PC-9 (cell line): ENCODE data around the gene LDAH. TPM values are rescaled to one million over a fixed set of nuclear protein-coding genes. Genes with fewer than 3 reads are reported as not detected.

Experiments used
- BruUV-seq: library from RNA; stranded (reverse); fragments of 400-500 nt; replicated peaks from 2 replicates; lab custom pipeline; 2021; lab: Mats Ljungman, UMichigan
- CTCF ChIA-PET: fragments of 300-600 bp; sonication (Branson Sonifier 250); formaldehyde crosslinking; loops from one replicate; lab custom pipeline; 2022; ENCODE audit warnings: antibody characterized with exemption; lab: Charles Lee
- POLR2A ChIA-PET: fragments of 300-600 bp; sonication (Branson Sonifier 250); formaldehyde crosslinking; loops from one replicate; lab custom pipeline; 2022; ENCODE audit warnings: antibody characterized with exemption; ENCODE audit not compliant: unreplicated experiment; lab: Charles Lee
- DNase-seq, 2 experiments: peaks; one replicate each; pipeline versions ENCODE4 v3.0.0 to v3.0.0-alpha.2; 2015 to 2022; ENCODE audit warnings: mixed read lengths in 1 of 2
- H2AFZ ChIP-seq: fragments of 200-600 bp; sonication (generic); 2 replicates; pipeline ENCODE4 v1.8.1; 2017; ENCODE audit warnings: antibody characterized with exemption
- H3F3A ChIP-seq: fragments of 200-600 bp; sonication (generic); 2 replicates; pipeline ENCODE4 v1.8.1; 2017; ENCODE audit warnings: antibody characterized with exemption, mild to moderate bottlenecking, low read depth; ENCODE audit not compliant: insufficient read depth
- H3K27ac ChIP-seq: fragments of 200-600 bp; sonication (generic); 2 replicates; pipeline ENCODE4 v1.6.1; 2016; ENCODE audit warnings: mixed run types
- H3K27me3 ChIP-seq: fragments of 200-600 bp; sonication (generic); 2 replicates; pipeline ENCODE4 v1.6.1; 2016; ENCODE audit warnings: low read depth, mixed run types; ENCODE audit not compliant: insufficient read depth
- H3K36me3 ChIP-seq: fragments of 200-600 bp; sonication (generic); 2 replicates; pipeline ENCODE4 v1.6.1; 2016; ENCODE audit warnings: low read depth, mixed run types
- H3K4me1 ChIP-seq: fragments of 200-600 bp; sonication (generic); replicated peaks from 2 replicates; pipeline ENCODE4 v1.6.1; 2016; ENCODE audit warnings: mixed run types; ENCODE audit not compliant: insufficient read depth
- H3K4me2 ChIP-seq: fragments of 200-600 bp; sonication (generic); 2 replicates; pipeline ENCODE4 v1.6.1; 2017; ENCODE audit warnings: mixed run types
- H3K4me3 ChIP-seq: fragments of 200-600 bp; sonication (generic); 2 replicates; pipeline ENCODE4 v1.6.1; 2016; ENCODE audit warnings: mixed run types
- H3K79me2 ChIP-seq: fragments of 200-600 bp; sonication (generic); 2 replicates; pipeline ENCODE4 v1.6.1; 2017; ENCODE audit warnings: low read depth, mixed run types
- H3K9me2 ChIP-seq: fragments of 200-600 bp; sonication (generic); 2 replicates; pipeline ENCODE4 v1.8.1; 2017; ENCODE audit warnings: mild to moderate bottlenecking; ENCODE audit not compliant: insufficient read depth
- H3K9me3 ChIP-seq: fragments of 200-600 bp; sonication (generic); 2 replicates; pipeline ENCODE4 v1.8.1; 2016; ENCODE audit warnings: low read depth; ENCODE audit not compliant: insufficient read depth
- H4K20me1 ChIP-seq: fragments of 200-600 bp; sonication (generic); 2 replicates; pipeline ENCODE4 v1.8.1; 2017; ENCODE audit not compliant: insufficient read depth
- CTCF ChIP-seq: fragments of 200-600 bp; sonication (generic); conservative IDR thresholded peaks from 2 replicates; pipeline ENCODE4 v1.6.1; 2017; ENCODE audit warnings: mixed run types, antibody characterized with exemption, mild to moderate bottlenecking, moderate library complexity
- EZH2 ChIP-seq: fragments of 200-600 bp; sonication (generic); IDR thresholded peaks from 2 replicates; pipeline ENCODE4 v1.8.0; 2017; ENCODE audit warnings: antibody characterized with exemption, low read depth
- intact Hi-C: fragments of 100-400 bp; cut with micrococcal nuclease; formaldehyde crosslinking; loops from one replicate; pipeline ENCODE4 v1.10.0; 2022; ENCODE audit not compliant: unreplicated experiment
- total RNA-seq: library from RNA; stranded (reverse); gene quantifications from 2 replicates; pipeline ENCODE4 v1.2.3, GENCODE V29; 2021

The LDAH gene
- total RNA-seq, 1 experiment from 2014 or later = 18.3 TPM

- Histone ChIP-seq H3K4me2 (no peak overlapping the region), H3K4me1 (no peaks in the 10 kb centered on the region), H3K36me3 (no peaks in the 10 kb centered on the region), H3F3A (no peaks in the 10 kb centered on the region), H2AFZ (no peak overlapping the region), H3K4me3 (no peak overlapping the region), H3K27me3 (no peaks in the 10 kb centered on the region), H3K9me3 (no peaks in the 10 kb centered on the region), H3K9me2 (no peaks in the 10 kb centered on the region), H3K79me2 (no peaks in the 10 kb centered on the region), H4K20me1 (no peaks in the 10 kb centered on the region), H3K27ac (no peak overlapping the region)
- no peak for TF ChIP-seq EZH2
- TF ChIP-seq CTCF = no peak
- intact Hi-C loops = no loop called here
- ChIA-PET CTCF (interaction anchor here (0.6 kb wide), 1 partner anchor 674 kb away, joined by 3 read pairs; no protein-coding TSS in a partner anchor), POLR2A (no interaction called here)
- no peak for DNase-seq
- no TSS peak for BruUV-seq
These were observed 135.6 kb downstream of the LDAH start for GRCh38 chr2:20687260-20687832.

GRCh38 chr2:20684581-20685063 lies 138.3 kb downstream of the LDAH start:
- no peaks in the 10 kb centered on the region for H3K9me2 ChIP-seq
- H3F3A ChIP-seq = no peaks in the 10 kb centered on the region
- H3K9me3 ChIP-seq = no peaks in the 10 kb centered on the region
- TF ChIP-seq EZH2 (no peak), CTCF (no peak)
- ChIA-PET CTCF (no interaction called here), POLR2A (no interaction called here)
- H3K27me3 ChIP-seq = no peaks in the 10 kb centered on the region
- no peaks in the 10 kb centered on the region for H4K20me1 ChIP-seq
- H3K36me3 ChIP-seq = no peaks in the 10 kb centered on the region
- intact Hi-C loops = no loop called here
- no peaks in the 10 kb centered on the region for H3K79me2 ChIP-seq
- no peak overlapping the region for H3K27ac ChIP-seq
- no peak overlapping the region for H3K4me2 ChIP-seq
- H3K4me1 ChIP-seq = no peaks in the 10 kb centered on the region
- BruUV-seq = no TSS peak
- DNase-seq = no peak
- no peak overlapping the region for H3K4me3 ChIP-seq
- H2AFZ ChIP-seq = no peak overlapping the region

- no peak overlapping the region for H3K4me2 ChIP-seq
- ChIA-PET POLR2A (no interaction called here), CTCF (no interaction called here)
- H4K20me1 ChIP-seq = no peaks in the 10 kb centered on the region
- no TSS peak for BruUV-seq
- H3K36me3 ChIP-seq = no peaks in the 10 kb centered on the region
- no peaks in the 10 kb centered on the region for H3F3A ChIP-seq
- H3K27me3 ChIP-seq = no peaks in the 10 kb centered on the region
- H3K4me3 ChIP-seq = no peak overlapping the region
- no peak for TF ChIP-seq EZH2
- peak; percentile 59 for TF ChIP-seq CTCF
- no peaks in the 10 kb centered on the region for H3K9me2 ChIP-seq
- no peak for DNase-seq
- no peaks in the 10 kb centered on the region for H3K79me2 ChIP-seq
- no peaks in the 10 kb centered on the region for H3K4me1 ChIP-seq
- intact Hi-C loops = no loop called here
- no peak overlapping the region for H2AFZ ChIP-seq
- H3K27ac ChIP-seq = no peak overlapping the region
- H3K9me3 ChIP-seq = no peaks in the 10 kb centered on the region
These were observed 140.6 kb downstream of the LDAH start for GRCh38 chr2:20682167-20682920.
